IMR-90 (cell line): ENCODE measurements around the gene GPR157. TPM values are rescaled to one million over a fixed set of nuclear protein-coding genes. Genes with fewer than 3 reads are reported as not detected.

ENCODE experiments used
- ATAC-seq: fragments of 200-7000 bp; cut with Tn5 transposase; 2 replicates; pipeline ENCODE4 v1.9.1; 2020; ENCODE audit warnings: low read depth, mild to moderate bottlenecking, moderate library complexity
- BruUV-seq: library from RNA; stranded (reverse); fragments of 400-500 nt; replicated peaks from 2 replicates; lab custom pipeline; 2021; lab: Mats Ljungman, UMichigan
- CTCF ChIA-PET: fragments of 300-600 bp; formaldehyde crosslinking; extraction: SDS; loops from one replicate; lab custom pipeline; 2021; ENCODE audit warnings: antibody characterized with exemption; lab: Yijun Ruan, JAX
- POLR2A ChIA-PET: fragments of 300-600 bp; sonication (Branson Sonifier 250); formaldehyde crosslinking; loops from one replicate; lab custom pipeline; 2022; ENCODE audit warnings: antibody characterized with exemption; ENCODE audit not compliant: unreplicated experiment; lab: Charles Lee
- DNase-seq: peaks from one replicate; pipeline ENCODE4 v3.0.0; 2013
- H2AFZ ChIP-seq: replicated peaks from 2 replicates; pipeline ENCODE3; 2013; ENCODE audit warnings: low read length, mild to moderate bottlenecking; ENCODE audit not compliant: poor library complexity
- H2AK5ac ChIP-seq: 2 replicates; pipeline ENCODE4 v1.6.1; 2013; ENCODE audit warnings: low read depth, low read length, inconsistent platforms
- H2AK9ac ChIP-seq: replicated peaks from 2 replicates; pipeline ENCODE3; 2013; ENCODE audit warnings: mild to moderate bottlenecking, low read depth, low read length, moderate library complexity; ENCODE audit not compliant: poor library complexity
- H2BK120ac ChIP-seq: 2 replicates; pipeline ENCODE4 v1.6.1; 2013; ENCODE audit warnings: low read depth, low read length, inconsistent platforms
- H2BK15ac ChIP-seq: 3 replicates; pipeline ENCODE4 v1.6.1; 2013; ENCODE audit warnings: low read depth, low read length, inconsistent platforms
- H2BK20ac ChIP-seq: 2 replicates; pipeline ENCODE4 v1.6.1; 2013; ENCODE audit warnings: low read depth, mild to moderate bottlenecking, inconsistent platforms, low read length, moderate library complexity
- H2BK5ac ChIP-seq: 2 replicates; pipeline ENCODE4 v1.6.1; 2013; ENCODE audit warnings: mild to moderate bottlenecking, low read depth, low read length, inconsistent platforms; ENCODE audit not compliant: poor library complexity, severe bottlenecking
- H3K14ac ChIP-seq: replicated peaks from 2 replicates; pipeline ENCODE4 v1.6.1; 2013; ENCODE audit warnings: low read depth, low read length, inconsistent platforms
- H3K18ac ChIP-seq: 2 replicates; pipeline ENCODE4 v1.6.1; 2013; ENCODE audit warnings: low read depth, low read length, control low read depth
- H3K23ac ChIP-seq: 2 replicates; pipeline ENCODE4 v1.6.1; 2013; ENCODE audit warnings: low read depth, low read length, inconsistent platforms
- H3K27ac ChIP-seq: 2 replicates; pipeline ENCODE4 v1.5.1; 2013; ENCODE audit warnings: mild to moderate bottlenecking, control low read depth, low read length; ENCODE audit not compliant: insufficient read depth
- H3K27me3 ChIP-seq: 2 replicates; pipeline ENCODE4 v1.6.1; 2013; ENCODE audit warnings: low read length; ENCODE audit not compliant: control insufficient read depth, insufficient read depth
- H3K36me3 ChIP-seq: 2 replicates; pipeline ENCODE4 v1.6.1; 2013; ENCODE audit warnings: low read length, mixed read lengths; ENCODE audit not compliant: control insufficient read depth, insufficient read depth
- H3K4ac ChIP-seq: 2 replicates; pipeline ENCODE4 v1.6.1; 2013; ENCODE audit warnings: low read depth, low read length, inconsistent platforms
- H3K4me1 ChIP-seq: 2 replicates; pipeline ENCODE4 v1.6.1; 2013; ENCODE audit warnings: low read length, mixed read lengths; ENCODE audit not compliant: control insufficient read depth, insufficient read depth
- H3K4me2 ChIP-seq: 2 replicates; pipeline ENCODE4 v1.6.1; 2013; ENCODE audit warnings: low read depth, mild to moderate bottlenecking, control low read depth, low read length, moderate library complexity
- H3K4me3 ChIP-seq: 2 replicates; pipeline ENCODE4 v1.5.1; 2013; ENCODE audit warnings: low read depth, mild to moderate bottlenecking, control low read depth, low read length, moderate library complexity; ENCODE audit not compliant: insufficient read depth
- H3K56ac ChIP-seq: 2 replicates; pipeline ENCODE4 v1.6.1; 2013; ENCODE audit warnings: low read length, inconsistent platforms; ENCODE audit not compliant: insufficient read depth; ENCODE audit errors: extremely low read depth
- H3K79me1 ChIP-seq, 2 experiments: 2 replicates each; pipeline ENCODE4 v1.6.1; 2013; ENCODE audit warnings: low read length in 2 of 2, inconsistent platforms in 1 of 2, low read depth in 1 of 2
- H3K9ac ChIP-seq: 2 replicates; pipeline ENCODE4 v1.6.1; 2013; ENCODE audit warnings: low read depth, low read length, control low read depth
- H3K9me1 ChIP-seq: 2 replicates; pipeline ENCODE4 v1.6.1; 2013; ENCODE audit warnings: low read length, inconsistent platforms; ENCODE audit not compliant: insufficient read depth
- H3K9me3 ChIP-seq: 2 replicates; pipeline ENCODE4 v1.6.1; 2013; ENCODE audit warnings: low read length; ENCODE audit not compliant: control insufficient read depth, insufficient read depth
- H4K20me1 ChIP-seq: 2 replicates; pipeline ENCODE4 v1.6.1; 2013; ENCODE audit warnings: low read length, inconsistent platforms; ENCODE audit not compliant: insufficient read depth
- H4K5ac ChIP-seq: 2 replicates; pipeline ENCODE4 v1.6.1; 2013; ENCODE audit warnings: mild to moderate bottlenecking, low read depth, low read length, control low read depth
- H4K8ac ChIP-seq, 2 experiments: 2 replicates each; pipeline ENCODE4 v1.6.1; 2013; ENCODE audit warnings: low read depth in 2 of 2, low read length in 2 of 2, control low read depth in 1 of 2, inconsistent platforms in 1 of 2
- H4K91ac ChIP-seq: 2 replicates; pipeline ENCODE4 v1.6.1; 2013; ENCODE audit warnings: low read depth, low read length, inconsistent platforms; ENCODE audit not compliant: insufficient read depth
- POLR2A ChIP-seq: IDR thresholded peaks from 2 replicates; pipeline ENCODE4 v1.6.1; 2012; ENCODE audit warnings: mild to moderate bottlenecking, low read depth, low read length
- WGBS, 2 experiments: methylation state at CpG; one replicate each; pipeline versions ENCODE4 v1.1.5 to v1.1.7; 2013; ENCODE audit warnings: missing lambda C conversion rate in 2 of 2; ENCODE audit not compliant: insufficient read length in 1 of 2; ENCODE audit errors: extremely low coverage in 2 of 2; 5-methylcytosine and 5-hydroxymethylcytosine counted together
- dilution Hi-C: fragments of 300-500 bp; cut with HindIII; formaldehyde crosslinking; loops from one replicate; pipeline ENCODE4 v1.14.3; 2018; ENCODE audit warnings: low sequenced_read_pairs; ENCODE audit not compliant: unreplicated experiment
- in situ Hi-C: fragments of 300-500 bp; cut with MboI; formaldehyde crosslinking; loops from 3 replicates; pipeline ENCODE4 v1.14.3; 2019; ENCODE audit warnings: low sequenced_read_pairs, inconsistent platforms, mixed read lengths
- intact Hi-C: fragments of 100-400 bp; cut with micrococcal nuclease; formaldehyde crosslinking; loops from 2 replicates; pipeline ENCODE4 v1.10.0; 2022
- polyA plus RNA-seq, 3 experiments: library from polyadenylated mRNA; depleted of rRNA; stranded (reverse); fragments of >200 nt; gene quantifications; 2 replicates each; pipeline ENCODE4 v1.2.3, GENCODE V29; 2012; ENCODE audit warnings: low replicate concordance in 1 of 3
- total RNA-seq: library from RNA; depleted of rRNA; stranded (reverse); fragments of >200 nt; gene quantifications from 2 replicates; pipeline ENCODE4 v1.2.3, GENCODE V29; 2012

Gene GPR157
- total and polyA plus RNA-seq, 2 of the 4 experiments (the other 2 are of a cell fraction): 1.8 to 2.7 TPM

DNA sequence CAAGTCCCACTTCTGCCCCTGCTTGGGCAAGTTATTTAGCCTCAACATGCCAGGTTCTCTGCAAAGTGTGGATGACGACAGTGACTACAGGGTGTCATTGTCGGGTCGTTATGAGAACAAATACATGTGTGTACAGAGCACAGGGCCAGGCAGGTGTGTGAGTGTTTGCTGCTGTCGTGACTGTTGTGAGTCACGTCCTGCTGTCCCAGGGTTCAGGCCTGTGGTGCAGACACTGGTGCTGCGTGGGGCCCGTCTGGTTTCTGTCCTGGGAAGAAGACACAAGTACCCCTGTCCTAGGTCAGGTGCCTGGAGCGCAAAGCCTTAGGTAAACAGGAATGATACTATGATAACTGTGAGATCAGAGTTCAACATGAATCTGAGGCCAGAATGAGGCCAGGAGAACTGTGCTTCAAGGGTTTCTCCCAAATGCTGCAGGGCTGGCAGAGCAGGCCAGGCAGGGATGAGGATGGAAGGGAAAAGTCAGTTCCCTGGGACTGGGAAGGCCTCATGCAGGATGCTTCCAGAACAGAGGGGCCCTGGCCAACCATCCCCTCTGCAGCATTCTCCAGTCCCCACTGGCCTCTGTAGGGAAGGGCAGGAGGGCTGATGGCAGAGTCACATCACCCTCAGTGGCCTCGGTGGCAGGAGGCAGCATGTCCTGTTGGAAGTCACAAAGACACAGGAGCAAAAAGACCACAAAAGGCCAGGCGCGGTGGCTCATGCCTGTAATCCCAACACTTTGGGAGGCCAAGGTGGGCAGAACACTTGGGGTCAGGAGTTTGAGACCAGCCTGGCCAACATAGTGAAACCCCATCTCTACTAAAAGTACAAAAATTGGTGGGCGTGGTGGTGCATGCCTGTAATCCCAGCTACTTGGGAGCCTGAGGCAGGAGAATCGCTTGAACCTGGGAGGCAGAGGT lies 15.7 kb downstream of the GPR157 start:
- H4K8ac ChIP-seq: no peak overlapping the region
- H4K91ac ChIP-seq: no peak overlapping the region
- H2AK9ac ChIP-seq: no peak overlapping the region
- peaks cover 2% of the 10 kb centered on the region; the same call in 1 of the 2 replicates for H3K4me1 ChIP-seq
- no peak overlapping the region for H3K18ac ChIP-seq
- H3K27ac ChIP-seq: no peak overlapping the region
- ChIA-PET CTCF (no interaction called here), POLR2A (no interaction called here)
- H3K56ac ChIP-seq: no peak overlapping the region
- no peaks in the 10 kb centered on the region for H3K9me3 ChIP-seq
- in situ Hi-C loops: loop anchor here (5.0 kb wide), 1 partner anchor 84 kb away; no protein-coding TSS in a partner anchor
- H2BK15ac ChIP-seq: no peak overlapping the region
- dilution Hi-C loops: no loop called here
- no peak overlapping the region for H3K23ac ChIP-seq
- H2AK5ac ChIP-seq: no peak overlapping the region
- H2AFZ ChIP-seq: no peak overlapping the region
- H3K14ac ChIP-seq: no peak overlapping the region
- no peak overlapping the region for H3K9ac ChIP-seq
- no TSS peak for BruUV-seq
- no peaks in the 10 kb centered on the region for H3K9me1 ChIP-seq
- no peak overlapping the region for H2BK20ac ChIP-seq
- peaks cover 0 to 3% of the 10 kb centered on the region in 2 experiments; a peak in 1 of 4 replicates for H3K79me1 ChIP-seq
- no peaks in the 10 kb centered on the region; the same call in none of the 2 replicates for H4K20me1 ChIP-seq
- ATAC-seq: no peak
- H3K4ac ChIP-seq: no peak overlapping the region
- peak; percentile 6 for DNase-seq
- H3K4me2 ChIP-seq: no peak overlapping the region
- H4K5ac ChIP-seq: no peak overlapping the region
- intact Hi-C loops: loop anchor here (5.0 kb wide), 1 partner anchor 154 kb away; no protein-coding TSS in a partner anchor
- H3K27me3 ChIP-seq: no peaks in the 10 kb centered on the region
- no peaks in the 10 kb centered on the region; the same call in 1 of the 2 replicates for H3K36me3 ChIP-seq
- no peak overlapping the region for H3K4me3 ChIP-seq
- no peak overlapping the region for H2BK120ac ChIP-seq
- H2BK5ac ChIP-seq: no peak overlapping the region
- 89% methylated on average over 11 of the region's 13 CpGs; no CpG with 5 or more reads in 1 of the 2 experiments for WGBS, 2 experiments
- TF ChIP-seq POLR2A: no peak
